Fibroblast of the aortic adventitia (primary cell): ENCODE measurements around the gene KANSL1L. TPM values are rescaled to one million over a fixed set of nuclear protein-coding genes. Genes with fewer than 3 reads are reported as not detected.
"Not testable (repeated sequence)": the region's sequence is repeated elsewhere in the genome, so short reads cannot be mapped to it uniquely, and the experiment has no call there.

Experiments used
- DNase-seq: peaks from one replicate; pipeline ENCODE4 v3.0.0-alpha.2; 2010; ENCODE audit warnings: low read depth
- H3K4me3 ChIP-seq: 2 replicates; pipeline ENCODE4 v1.5.1; 2011; ENCODE audit warnings: low read depth, mild to moderate bottlenecking, control low read depth, low read length, moderate library complexity
- total RNA-seq: library from RNA; depleted of rRNA; stranded (reverse); fragments of >200 nt; gene quantifications from 2 replicates; pipeline ENCODE4 v1.2.3, GENCODE V29; 2012; ENCODE audit warnings: low replicate concordance
- TF ChIP-seq, protein P1 (sequence below): IDR thresholded peaks from 2 replicates; pipeline ENCODE4 v1.5.1; 2011; ENCODE audit warnings: mild to moderate bottlenecking, low read length, control low read depth, inconsistent platforms; ENCODE audit not compliant: insufficient read depth

KANSL1L gene
- total RNA-seq, 1 donor: 28.2 TPM

DNA sequence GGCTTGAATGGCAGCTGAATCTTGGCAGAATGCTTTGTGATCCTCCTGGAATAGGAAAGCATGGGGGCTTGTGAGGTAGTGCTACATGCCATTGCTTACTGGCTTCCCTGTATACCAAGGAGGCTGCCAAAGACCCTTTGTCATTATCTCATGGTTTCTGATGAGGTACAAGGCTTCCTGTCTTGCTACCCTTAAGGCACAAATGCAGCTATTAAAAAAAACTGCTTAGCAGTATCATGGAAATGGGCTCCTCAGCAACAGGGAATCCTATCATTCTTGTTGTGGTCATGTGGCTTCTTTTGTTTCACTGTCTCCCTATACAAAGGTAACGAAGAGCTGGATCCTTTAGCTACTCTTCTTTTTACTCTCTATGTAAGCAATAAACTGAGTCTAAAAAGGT is 6.6 kb upstream of the KANSL1L start:
- TF ChIP-seq, protein P1, sequence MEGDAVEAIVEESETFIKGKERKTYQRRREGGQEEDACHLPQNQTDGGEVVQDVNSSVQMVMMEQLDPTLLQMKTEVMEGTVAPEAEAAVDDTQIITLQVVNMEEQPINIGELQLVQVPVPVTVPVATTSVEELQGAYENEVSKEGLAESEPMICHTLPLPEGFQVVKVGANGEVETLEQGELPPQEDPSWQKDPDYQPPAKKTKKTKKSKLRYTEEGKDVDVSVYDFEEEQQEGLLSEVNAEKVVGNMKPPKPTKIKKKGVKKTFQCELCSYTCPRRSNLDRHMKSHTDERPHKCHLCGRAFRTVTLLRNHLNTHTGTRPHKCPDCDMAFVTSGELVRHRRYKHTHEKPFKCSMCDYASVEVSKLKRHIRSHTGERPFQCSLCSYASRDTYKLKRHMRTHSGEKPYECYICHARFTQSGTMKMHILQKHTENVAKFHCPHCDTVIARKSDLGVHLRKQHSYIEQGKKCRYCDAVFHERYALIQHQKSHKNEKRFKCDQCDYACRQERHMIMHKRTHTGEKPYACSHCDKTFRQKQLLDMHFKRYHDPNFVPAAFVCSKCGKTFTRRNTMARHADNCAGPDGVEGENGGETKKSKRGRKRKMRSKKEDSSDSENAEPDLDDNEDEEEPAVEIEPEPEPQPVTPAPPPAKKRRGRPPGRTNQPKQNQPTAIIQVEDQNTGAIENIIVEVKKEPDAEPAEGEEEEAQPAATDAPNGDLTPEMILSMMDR: no peak
- no peak overlapping the region for H3K4me3 ChIP-seq
- DNase-seq: no peak

DNA sequence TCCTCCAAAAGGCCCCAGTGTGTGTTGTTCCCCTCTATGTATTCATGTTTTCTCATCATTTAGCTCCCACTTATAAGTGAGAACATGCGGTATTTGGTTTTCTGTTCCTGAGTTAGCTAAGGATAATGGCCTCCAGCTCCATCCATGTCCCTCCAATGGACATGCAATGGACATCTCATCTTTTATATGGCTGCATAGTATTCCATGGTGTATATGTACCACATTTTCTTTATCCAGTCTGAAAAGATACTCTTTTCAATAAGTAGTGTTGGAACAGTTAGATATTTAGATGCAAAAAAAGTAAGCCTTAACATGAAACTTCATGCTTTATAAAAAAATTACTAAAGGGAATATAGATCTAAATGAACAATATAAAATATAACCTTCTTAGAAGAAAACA is 5.9 kb upstream of the KANSL1L start:
- not testable (repeated sequence) for DNase-seq

DNA sequence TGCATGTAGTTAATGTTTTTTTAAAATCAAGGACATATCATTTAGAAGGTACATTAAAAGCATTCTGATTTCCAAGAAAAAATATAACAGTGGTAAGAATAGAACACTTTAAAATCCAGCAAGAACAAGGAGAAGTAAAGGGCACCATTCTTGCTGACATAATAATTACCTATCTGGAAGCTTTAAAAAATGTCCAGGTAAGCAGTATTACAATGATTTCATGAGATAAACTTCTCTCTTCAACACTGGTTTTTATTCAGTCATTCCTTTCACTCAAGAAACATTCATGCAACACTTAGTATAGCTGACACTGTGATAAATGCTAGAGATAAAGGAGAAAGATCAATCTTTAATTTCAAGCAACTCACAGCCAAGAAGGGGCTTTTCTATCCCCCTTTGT is 2.9 kb upstream of the KANSL1L start:
- no peak overlapping the region for H3K4me3 ChIP-seq
- no peak for DNase-seq
- TF ChIP-seq, protein P1: no peak

More for the DNA sequence above, 5.9 kb upstream of the KANSL1L start:
- H3K4me3 ChIP-seq: not testable (repeated sequence)

DNA sequence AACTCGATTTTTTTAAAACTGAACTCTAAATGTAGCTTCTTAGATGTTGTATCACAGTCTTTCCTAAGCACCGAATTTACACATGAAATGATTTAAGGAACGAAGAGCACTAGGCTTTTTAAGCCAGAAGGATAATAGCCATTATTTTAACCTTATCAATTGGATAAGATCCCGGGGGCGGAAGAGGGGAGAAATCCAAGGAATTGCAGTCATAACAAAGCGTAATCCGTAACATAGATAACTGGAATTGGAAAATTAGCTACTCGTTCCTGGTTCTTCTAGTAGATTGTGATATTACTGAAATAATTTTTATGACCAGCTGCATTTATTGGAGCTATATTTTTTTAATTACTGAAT is 988 bp upstream of the KANSL1L start:
- TF ChIP-seq, protein P1: no peak

DNA sequence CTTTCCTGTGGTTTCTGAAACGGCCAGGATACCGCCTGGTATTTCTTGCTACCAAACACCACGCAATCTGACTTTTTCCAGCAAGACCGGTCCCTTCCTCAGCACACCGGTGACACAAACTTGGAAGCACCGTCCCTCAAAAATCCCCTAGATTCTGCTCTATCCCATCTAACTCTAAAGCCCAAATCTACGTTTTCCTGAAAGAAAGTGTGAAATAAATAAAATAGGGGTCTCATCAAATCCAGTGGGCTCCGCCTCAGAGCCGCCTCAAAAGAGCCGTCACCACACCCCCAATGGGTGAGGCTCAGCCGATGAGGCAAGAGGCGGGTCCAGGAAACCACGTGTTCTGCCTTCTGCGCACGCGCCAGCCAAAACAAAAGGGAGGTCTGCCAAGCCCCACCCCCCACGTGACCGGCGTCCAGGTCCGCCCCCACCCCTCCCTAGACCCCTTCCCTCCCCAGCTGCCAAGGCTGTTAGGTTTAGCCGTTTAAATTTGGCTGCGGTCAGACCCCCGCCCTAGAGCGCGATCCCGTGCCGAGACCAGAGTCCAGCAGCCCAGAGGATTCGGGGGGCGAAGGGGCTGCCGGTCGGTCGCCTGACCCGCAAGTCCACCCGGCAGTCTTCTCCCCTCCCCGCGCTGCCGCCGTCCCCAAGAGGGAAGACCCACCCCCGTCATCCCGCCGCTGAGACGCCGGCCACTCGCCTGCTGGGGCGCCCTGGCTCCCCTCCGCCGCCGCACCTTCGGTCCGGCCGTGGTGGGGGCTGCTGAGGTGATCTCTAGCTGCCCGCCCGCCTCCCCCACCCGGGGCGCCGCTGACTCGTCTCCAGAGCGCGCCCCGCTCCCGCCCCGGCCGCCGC is 534 bp downstream of the KANSL1L start:
- TF ChIP-seq, protein P1: no peak
- peak overlapping the region; percentile 80 for H3K4me3 ChIP-seq
- DNase-seq: peak; percentile 96

More for the DNA sequence above, 988 bp upstream of the KANSL1L start:
- H3K4me3 ChIP-seq: peak overlapping the region; percentile 68
- peak; percentile 29 for DNase-seq

DNA sequence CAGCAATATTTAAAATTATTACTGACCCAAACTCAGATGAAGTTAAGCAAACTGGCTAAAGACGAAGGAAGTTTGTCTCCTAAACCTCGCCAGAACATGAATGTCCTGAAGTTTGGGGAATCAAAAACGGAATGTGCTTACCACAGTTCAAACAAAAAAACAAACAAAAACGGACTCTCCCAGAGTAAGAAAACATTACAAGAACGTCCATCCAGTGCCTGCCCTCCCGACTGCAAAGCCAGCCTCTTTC is 1.1 kb downstream of the KANSL1L start:
- TF ChIP-seq, protein P1: no peak
- no peak for DNase-seq
- H3K4me3 ChIP-seq: peak overlapping the region; percentile 79

DNA sequence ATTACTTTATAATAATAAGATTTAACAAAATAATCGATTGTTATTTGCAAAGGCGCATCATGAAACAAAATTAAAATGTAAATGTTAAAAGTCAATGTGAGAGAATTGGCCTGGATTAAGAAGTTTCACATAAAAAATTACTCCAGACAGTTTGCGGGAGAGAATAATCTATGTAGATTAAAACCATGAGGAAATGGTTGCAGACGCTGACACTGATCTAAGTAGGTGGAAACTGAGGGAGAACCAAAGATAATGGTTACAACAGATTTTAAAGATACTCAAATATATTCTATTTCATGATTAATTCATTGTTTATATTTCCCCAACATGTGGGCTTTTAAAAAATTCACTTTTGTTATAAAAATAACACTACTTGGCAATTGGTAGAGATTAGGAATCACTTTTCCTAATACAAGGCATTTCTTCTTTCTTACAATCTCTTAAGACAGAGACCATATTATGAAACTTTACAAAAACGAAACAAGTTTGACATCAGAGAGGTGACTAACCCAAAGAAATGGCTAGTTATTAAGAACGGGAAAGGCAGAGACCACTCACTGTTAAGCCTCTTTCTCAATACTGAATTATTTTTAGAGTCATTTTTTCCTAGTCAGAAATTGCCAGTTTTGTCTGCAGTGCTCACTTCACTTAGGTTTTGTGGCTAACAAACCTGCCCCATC is 1.6 kb downstream of the KANSL1L start:
- DNase-seq: peak; percentile 84
- TF ChIP-seq, protein P1: no peak
- H3K4me3 ChIP-seq: peak overlapping the region; percentile 79
